Omental fat pad (tissue), 4 donors: ENCODE results near the gene SECISBP2L. TPM values are rescaled to one million over a fixed set of nuclear protein-coding genes. Genes with fewer than 3 reads are reported as not detected.
"Not testable (repeated sequence)": the region's sequence is repeated elsewhere in the genome, so short reads cannot be mapped to it uniquely, and the experiment has no call there.

Experiments
- ATAC-seq: fragments of 150-250 bp; one replicate; pipeline ENCODE4 v1.9.1; 2016; ENCODE audit warnings: mild to moderate bottlenecking, moderate library complexity; ENCODE audit not compliant: low FRiP score
- DNase-seq: peaks from one replicate; pipeline ENCODE4 v3.0.0-alpha.2; 2019; ENCODE audit warnings: low spot score
- CTCF ChIP-seq, 3 donors: fragments of 450-650 bp; IDR thresholded peaks; one replicate each; pipeline ENCODE4 v1.5.1; 2016 to 2017; ENCODE audit warnings: antibody characterized with exemption in 3 of 3, mild to moderate bottlenecking in 3 of 3, moderate library complexity in 2 of 3
- total RNA-seq, 4 donors: library from RNA; depleted of rRNA; stranded (reverse); fragments of >200 nt; gene quantifications; one replicate each; pipeline ENCODE4 v1.1.0, GENCODE V29; 2016

SECISBP2L gene
- total RNA-seq, 4 donors from 2014 or later, result 31.0 to 56.7 (median 50.0) TPM

GRCh38 chr15:49084285-49084570 lies 38.0 kb upstream of the SECISBP2L start:
- ATAC-seq (no peak), DNase-seq (no peak)
- TF ChIP-seq CTCF (IDR thresholded peaks at IDR 0.05), result no peak

GRCh38 chr15:49083401-49084284 lies 37.4 kb upstream of the SECISBP2L start:
- ATAC-seq (no peak), DNase-seq (no peak)
- no peak for TF ChIP-seq CTCF (IDR thresholded peaks at IDR 0.05)

- ATAC-seq (no peak), DNase-seq (no peak)
- TF ChIP-seq CTCF (IDR thresholded peaks at IDR 0.05), result no peak
Observed at GRCh38 chr15:49082960-49083359, 36.7 kb upstream of the SECISBP2L start.

- no peak for TF ChIP-seq CTCF (IDR thresholded peaks at IDR 0.05)
- DNase-seq (no peak), ATAC-seq (no peak)
Observed at GRCh38 chr15:49079340-49080039, 33.2 kb upstream of the SECISBP2L start.

GRCh38 chr15:49075881-49076280 lies 29.6 kb upstream of the SECISBP2L start:
- ATAC-seq (no peak), DNase-seq (no peak)
- TF ChIP-seq CTCF (IDR thresholded peaks at IDR 0.05), result no peak

- not testable (repeated sequence) for DNase-seq, ATAC-seq
Observed at GRCh38 chr15:49074589-49075287, 28.5 kb upstream of the SECISBP2L start.

- no peak for TF ChIP-seq CTCF (IDR thresholded peaks at IDR 0.05)
- no peak for ATAC-seq
Observed at GRCh38 chr15:49066372-49066771, 20.1 kb upstream of the SECISBP2L start.

More at GRCh38 chr15:49066372-49066771, 20.1 kb upstream of the SECISBP2L start:
- no peak for DNase-seq
